GM12872 (cell line): ENCODE measurements around the gene DMD.

Source experiments
- CTCF ChIP-seq: IDR thresholded peaks from 3 replicates; pipeline ENCODE4 v1.5.1; 2011; ENCODE audit warnings: low read depth, mild to moderate bottlenecking, low read length, moderate library complexity; ENCODE audit not compliant: insufficient read depth

DMD gene

GRCh38 chrX:32966821-32967355 lies 244.5 kb downstream of the DMD start:
- TF ChIP-seq CTCF, result no peak

GRCh38 chrX:32954125-32954524 lies 257.2 kb downstream of the DMD start:
- TF ChIP-seq CTCF, result no peak

GRCh38 chrX:32948130-32948529 lies 263.2 kb downstream of the DMD start:
- no peak for TF ChIP-seq CTCF

- no peak for TF ChIP-seq CTCF
Measured at GRCh38 chrX:32937043-32937442, 274.3 kb downstream of the DMD start.

GRCh38 chrX:32933548-32933947 lies 277.8 kb downstream of the DMD start:
- TF ChIP-seq CTCF, result no peak

GRCh38 chrX:32929040-32929439 lies 282.3 kb downstream of the DMD start:
- TF ChIP-seq CTCF, result no peak

- no peak for TF ChIP-seq CTCF
Measured at GRCh38 chrX:32896088-32896487, 315.3 kb downstream of the DMD start.
